ENCODE data around the gene ZBTB4.

Gene ZBTB4, protein sequence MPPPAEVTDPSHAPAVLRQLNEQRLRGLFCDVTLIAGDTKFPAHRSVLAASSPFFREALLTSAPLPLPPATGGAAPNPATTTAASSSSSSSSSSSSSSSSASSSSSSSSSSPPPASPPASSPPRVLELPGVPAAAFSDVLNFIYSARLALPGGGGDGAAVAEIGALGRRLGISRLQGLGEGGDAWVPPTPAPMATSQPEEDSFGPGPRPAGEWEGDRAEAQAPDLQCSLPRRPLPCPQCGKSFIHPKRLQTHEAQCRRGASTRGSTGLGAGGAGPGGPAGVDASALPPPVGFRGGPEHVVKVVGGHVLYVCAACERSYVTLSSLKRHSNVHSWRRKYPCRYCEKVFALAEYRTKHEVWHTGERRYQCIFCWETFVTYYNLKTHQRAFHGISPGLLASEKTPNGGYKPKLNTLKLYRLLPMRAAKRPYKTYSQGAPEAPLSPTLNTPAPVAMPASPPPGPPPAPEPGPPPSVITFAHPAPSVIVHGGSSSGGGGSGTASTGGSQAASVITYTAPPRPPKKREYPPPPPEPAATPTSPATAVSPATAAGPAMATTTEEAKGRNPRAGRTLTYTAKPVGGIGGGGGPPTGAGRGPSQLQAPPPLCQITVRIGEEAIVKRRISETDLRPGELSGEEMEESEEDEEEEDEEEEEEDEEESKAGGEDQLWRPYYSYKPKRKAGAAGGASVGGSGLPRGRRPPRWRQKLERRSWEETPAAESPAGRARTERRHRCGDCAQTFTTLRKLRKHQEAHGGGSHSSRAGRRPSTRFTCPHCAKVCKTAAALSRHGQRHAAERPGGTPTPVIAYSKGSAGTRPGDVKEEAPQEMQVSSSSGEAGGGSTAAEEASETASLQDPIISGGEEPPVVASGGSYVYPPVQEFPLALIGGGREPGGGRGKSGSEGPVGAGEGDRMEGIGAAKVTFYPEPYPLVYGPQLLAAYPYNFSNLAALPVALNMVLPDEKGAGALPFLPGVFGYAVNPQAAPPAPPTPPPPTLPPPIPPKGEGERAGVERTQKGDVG

DNA sequence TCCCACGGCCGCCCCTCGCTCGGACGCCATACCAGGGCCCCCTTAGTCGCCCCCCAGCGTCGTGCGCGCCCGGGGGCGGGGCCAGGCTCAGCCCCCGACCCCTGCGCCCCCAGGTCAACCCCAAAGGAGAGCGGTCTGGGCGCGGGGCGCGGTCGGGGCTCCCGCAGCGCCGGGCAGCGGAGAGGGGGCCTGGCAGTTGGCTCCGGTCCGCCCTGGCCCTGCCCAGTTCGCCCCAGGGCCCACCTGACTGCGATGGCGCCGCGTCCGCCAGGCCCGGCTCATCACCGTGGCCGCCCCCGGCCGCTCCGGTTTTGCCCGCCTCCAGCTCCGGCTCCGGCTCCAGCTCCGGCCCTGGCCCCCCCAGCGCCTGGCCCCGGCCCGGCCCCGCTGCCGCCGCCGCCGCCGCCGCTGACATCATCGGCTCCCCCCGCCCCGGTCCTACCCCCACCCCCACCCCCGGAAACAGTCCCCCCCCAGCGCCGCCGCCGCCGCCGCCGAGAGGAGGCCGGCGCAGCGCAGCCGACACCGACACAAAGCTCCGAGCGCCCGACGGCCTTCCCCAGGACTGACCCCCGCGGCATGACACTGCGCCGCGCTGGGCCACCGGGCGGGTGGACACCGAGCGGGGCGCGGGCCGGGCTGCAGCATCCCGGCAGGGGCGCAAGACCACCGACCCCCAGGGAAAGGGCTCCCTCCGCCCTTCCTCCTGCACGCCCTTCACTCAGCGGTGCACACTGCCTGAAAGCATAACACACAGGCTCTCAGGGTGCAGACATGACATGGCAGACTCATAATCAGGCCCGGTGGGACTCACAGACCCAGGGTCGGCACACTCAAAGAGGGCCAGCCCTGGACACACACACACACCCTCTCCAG is at the start of gene ZBTB4:
TSS of gene ZBTB4 (minus strand) at position 419 of the 876 bp plus-strand sequence. CDS start 12,830 bp downstream, outside the sequence.
- no peak for DNase-seq

- no peak for DNase-seq
Observed at GRCh38 chr17:7528842-7529241, 49.4 kb upstream of the ZBTB4 start.

GRCh38 chr17:7523033-7523432 is 43.6 kb upstream of the ZBTB4 start:
- DNase-seq: no peak

DNA sequence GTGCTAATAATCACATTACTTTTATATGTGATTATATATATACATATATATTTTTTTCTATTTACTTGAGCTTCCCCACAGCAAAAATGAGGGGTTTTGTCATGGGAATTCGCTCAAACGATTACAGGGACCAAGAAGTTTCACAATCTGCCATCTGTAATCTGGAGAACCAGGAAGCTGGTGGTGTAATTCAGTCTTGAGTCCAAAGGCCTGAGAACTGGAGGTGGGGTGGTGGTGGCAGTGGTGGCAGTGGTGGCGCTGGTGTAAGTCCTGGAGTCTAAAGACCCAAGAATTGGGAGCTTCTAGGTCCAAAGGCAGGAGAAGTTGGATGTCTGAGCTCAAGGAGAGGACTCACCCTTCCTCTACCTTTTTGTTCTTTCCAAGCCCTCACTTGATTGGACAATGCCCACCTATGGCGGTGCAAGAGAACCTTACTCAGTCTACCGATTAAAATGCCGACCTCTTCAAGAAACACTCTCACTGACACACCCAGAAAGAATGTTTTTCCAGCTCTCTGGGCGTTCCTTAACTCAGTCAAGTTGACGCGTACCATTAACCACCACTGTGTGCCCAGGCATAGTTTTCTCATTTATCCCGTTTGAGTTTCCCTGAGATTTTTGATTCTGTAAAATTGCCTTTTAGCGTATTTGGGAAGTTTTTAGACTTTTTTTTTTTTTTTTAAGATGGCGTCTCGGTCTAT is 36.6 kb upstream of the ZBTB4 start:
- DNase-seq: no peak

DNA sequence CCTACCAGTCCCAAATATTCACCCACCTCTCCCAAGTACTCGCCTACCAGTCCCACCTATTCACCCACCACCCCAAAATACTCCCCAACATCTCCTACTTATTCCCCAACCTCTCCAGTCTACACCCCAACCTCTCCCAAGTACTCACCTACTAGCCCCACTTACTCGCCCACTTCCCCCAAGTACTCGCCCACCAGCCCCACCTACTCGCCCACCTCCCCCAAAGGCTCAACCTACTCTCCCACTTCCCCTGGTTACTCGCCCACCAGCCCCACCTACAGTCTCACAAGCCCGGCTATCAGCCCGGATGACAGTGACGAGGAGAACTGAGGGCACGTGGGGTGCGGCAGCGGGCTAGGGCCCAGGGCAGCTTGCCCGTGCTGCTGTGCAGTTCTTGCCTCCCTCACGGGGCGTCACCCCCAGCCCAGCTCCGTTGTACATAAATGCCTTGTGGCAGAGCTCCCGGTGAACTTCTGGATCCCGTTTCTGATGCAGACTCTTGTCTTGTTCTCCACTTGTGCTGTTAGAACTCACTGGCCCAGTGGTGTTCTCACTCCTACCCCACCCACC is 34.5 kb upstream of the ZBTB4 start:
- DNase-seq: no peak

DNA sequence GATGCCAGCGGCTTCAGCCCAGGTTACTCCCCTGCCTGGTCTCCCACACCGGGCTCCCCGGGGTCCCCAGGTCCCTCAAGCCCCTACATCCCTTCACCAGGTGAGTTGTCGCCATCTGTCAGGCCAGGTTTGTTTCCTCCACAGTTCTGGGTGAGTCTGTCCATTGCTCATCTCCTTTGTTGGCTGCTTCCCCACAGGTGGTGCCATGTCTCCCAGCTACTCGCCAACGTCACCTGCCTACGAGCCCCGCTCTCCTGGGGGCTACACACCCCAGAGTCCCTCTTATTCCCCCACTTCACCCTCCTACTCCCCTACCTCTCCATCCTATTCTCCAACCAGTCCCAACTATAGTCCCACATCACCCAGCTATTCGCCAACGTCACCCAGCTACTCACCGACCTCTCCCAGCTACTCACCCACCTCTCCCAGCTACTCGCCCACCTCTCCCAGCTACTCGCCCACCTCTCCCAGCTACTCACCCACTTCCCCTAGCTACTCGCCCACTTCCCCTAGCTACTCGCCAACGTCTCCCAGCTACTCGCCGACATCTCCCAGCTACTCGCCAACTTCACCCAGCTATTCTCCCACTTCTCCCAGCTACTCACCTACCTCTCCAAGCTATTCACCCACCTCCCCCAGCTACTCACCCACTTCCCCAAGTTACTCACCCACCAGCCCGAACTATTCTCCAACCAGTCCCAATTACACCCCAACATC is 33.6 kb upstream of the ZBTB4 start:
- DNase-seq: no peak

- no peak for DNase-seq
Observed at GRCh38 chr17:7512105-7512504, 32.7 kb upstream of the ZBTB4 start.

DNA sequence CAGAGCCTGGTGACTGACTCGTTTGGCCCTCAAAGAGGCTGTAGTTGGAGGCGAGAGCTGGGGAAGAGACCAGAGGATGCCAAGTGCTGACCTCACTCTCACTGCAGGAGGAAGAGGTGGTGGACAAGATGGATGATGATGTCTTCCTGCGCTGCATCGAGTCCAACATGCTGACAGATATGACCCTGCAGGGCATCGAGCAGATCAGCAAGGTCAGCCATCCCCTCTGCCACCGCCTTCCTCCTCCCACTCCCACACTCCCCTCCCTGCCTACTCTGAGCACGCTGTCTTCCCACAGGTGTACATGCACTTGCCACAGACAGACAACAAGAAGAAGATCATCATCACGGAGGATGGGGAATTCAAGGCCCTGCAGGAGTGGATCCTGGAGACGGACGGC is 31.7 kb upstream of the ZBTB4 start:
- DNase-seq: no peak

- DNase-seq: no peak
Observed at GRCh38 chr17:7509937-7510336, 30.5 kb upstream of the ZBTB4 start.

DNA sequence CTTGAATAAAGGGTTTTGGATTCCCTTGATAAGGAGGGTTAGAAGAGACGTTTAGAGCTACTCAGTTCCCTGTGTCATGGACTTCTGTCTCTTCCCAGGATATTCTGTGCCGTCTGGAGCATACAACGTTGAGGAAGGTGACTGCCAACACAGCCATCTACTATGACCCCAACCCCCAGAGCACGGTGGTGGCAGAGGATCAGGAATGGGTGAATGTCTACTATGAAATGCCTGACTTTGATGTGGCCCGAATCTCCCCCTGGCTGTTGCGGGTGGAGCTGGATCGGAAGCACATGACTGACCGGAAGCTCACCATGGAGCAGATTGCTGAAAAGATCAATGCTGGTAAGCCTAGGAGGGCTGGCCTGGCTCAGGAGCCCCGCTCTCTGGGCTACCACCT is 29.4 kb upstream of the ZBTB4 start:
- no peak for DNase-seq

- no peak for DNase-seq
Observed at GRCh38 chr17:7508145-7508544, 28.7 kb upstream of the ZBTB4 start.

GRCh38 chr17:7503521-7503920 is 24.1 kb upstream of the ZBTB4 start:
- DNase-seq: no peak

GRCh38 chr17:7502987-7503386 is 23.6 kb upstream of the ZBTB4 start:
- no peak for DNase-seq

DNA sequence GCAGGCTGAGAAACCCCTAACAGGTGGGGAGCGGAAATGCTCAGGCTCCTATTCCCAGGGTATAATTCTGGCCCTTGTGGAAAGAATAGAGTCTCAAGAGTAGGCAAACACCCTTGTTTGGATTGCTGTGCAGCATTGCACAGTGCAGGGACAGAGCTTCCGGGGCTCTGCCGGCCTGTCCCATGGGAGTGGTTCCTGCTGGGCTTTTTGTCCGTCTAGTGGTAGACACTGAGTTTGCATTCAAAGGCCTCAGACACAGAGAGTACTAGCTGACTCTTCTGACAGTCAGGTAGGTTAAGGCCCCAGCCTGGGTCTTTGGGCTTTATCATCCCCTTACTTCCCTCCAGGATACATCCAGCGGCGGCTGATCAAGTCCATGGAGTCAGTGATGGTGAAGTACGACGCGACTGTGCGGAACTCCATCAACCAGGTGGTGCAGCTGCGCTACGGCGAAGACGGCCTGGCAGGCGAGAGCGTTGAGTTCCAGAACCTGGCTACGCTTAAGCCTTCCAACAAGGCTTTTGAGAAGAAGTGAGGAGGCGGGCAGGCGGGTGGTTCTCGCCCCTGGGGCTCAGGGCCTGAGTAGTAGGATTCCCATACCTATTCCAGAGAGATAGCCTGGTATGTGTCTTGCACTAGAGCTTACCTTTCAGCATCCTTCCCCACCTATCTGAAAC is 22.9 kb upstream of the ZBTB4 start:
- no peak for DNase-seq

DNA sequence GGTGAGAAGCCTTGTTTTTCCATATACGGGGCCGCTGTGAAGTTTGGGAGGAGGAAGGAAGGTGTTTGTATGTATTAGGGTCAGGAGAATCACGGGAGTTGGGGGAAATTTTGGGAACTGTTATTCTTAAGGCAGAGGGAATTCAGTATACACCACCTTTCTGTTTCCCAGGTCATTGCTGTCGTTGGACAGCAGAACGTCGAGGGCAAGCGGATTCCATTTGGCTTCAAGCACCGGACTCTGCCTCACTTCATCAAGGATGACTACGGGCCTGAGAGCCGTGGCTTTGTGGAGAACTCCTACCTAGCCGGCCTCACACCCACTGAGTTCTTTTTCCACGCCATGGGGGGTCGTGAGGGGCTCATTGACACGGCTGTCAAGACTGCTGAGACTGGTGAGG is 22.3 kb upstream of the ZBTB4 start:
- DNase-seq: no peak

DNA sequence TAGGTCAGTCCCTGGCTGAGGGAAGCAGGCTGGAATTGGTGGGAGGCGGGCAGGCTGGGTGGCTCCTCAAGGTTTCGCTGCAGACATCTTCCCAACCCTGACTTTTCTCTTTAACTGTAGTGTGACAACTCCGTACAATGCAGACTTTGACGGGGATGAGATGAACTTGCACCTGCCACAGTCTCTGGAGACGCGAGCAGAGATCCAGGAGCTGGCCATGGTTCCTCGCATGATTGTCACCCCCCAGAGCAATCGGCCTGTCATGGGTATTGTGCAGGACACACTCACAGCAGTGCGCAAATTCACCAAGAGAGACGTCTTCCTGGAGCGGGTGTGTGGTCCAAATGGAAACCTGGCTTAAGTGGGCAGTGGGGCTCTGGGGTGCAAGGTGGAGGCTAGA is 19.7 kb upstream of the ZBTB4 start:
- no peak for DNase-seq

- no peak for DNase-seq
Observed at GRCh38 chr17:7497636-7498035, 18.2 kb upstream of the ZBTB4 start.

DNA sequence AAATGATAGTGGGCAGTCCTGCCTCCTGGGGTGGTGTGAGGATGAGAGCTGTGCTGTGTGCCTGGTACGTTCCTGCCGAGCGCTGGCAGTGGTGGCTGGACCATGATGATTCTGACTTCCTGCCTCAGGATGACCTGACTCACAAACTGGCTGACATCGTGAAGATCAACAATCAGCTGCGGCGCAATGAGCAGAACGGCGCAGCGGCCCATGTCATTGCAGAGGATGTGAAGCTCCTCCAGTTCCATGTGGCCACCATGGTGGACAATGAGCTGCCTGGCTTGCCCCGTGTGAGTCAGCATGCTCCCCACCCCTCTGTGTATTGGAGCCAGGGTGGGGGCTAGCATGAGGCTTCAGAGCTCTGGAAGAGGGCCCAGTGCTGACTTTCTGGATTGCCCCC is 17.8 kb upstream of the ZBTB4 start:
- DNase-seq: no peak

DNA sequence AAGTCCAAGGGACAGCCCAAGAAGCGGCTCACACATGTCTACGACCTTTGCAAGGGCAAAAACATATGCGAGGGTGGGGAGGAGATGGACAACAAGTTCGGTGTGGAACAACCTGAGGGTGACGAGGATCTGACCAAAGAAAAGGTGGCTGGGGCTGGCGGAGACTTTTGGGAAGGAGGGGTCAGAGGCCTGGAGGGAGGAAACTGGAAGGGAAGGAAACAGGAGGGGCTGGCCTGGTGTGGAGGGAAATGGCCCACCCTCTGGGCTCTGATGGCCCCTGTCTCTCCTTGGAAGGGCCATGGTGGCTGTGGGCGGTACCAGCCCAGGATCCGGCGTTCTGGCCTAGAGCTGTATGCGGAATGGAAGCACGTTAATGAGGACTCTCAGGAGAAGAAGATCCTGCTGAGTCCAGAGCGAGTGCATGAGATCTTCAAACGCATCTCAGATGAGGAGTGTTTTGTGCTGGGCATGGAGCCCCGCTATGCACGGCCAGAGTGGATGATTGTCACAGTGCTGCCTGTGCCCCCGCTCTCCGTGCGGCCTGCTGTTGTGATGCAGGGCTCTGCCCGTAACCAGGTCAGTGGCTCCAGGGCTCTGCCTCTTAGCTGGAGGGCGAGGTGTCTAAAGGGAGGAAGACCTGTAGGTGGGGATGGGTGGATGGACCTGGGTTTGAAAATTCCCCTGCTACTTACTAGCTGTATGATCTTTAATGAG is 17.2 kb upstream of the ZBTB4 start:
- no peak for DNase-seq

DNA sequence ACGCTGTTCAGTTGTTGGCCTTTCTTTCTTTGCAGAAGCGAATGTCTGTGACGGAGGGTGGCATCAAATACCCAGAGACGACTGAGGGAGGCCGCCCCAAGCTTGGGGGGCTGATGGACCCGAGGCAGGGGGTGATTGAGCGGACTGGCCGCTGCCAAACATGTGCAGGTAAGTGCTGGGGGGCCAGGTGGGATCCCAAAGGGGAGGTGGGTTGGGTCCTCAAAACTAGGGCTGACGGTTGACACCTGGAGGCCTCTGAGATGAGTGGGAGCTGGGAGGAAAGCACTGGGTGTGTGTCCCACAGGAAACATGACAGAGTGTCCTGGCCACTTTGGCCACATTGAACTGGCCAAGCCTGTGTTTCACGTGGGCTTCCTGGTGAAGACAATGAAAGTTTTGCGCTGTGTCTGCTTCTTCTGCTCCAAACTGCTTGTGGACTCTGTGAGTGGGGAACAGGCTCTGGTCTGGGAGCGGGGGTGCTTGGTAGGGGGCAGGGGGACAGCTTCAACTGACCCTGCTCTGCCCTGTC is 16.5 kb upstream of the ZBTB4 start:
- DNase-seq: no peak

Measured in NCI-H2107 (cell line).